Hindlimb muscle (tissue), 1 donor: Measurements from ENCODE around the gene SPEG. TPM values are rescaled to one million over a fixed set of nuclear protein-coding genes. Genes with fewer than 3 reads are reported as not detected.

Experiments used
- DNase-seq: peaks from one replicate; pipeline ENCODE4 v3.0.0-alpha.2; 2013
- polyA plus RNA-seq: library from polyadenylated mRNA; unstranded; fragments of 120-200 nt; gene quantifications from one replicate; pipeline ENCODE4 v1.2.1, GENCODE V29; 2013; ENCODE audit not compliant: insufficient read length

Gene SPEG
- polyA plus RNA-seq, 1 donor = 208 TPM

- DNase-seq = no peak
Measured at GRCh38 chr2:219425238-219426067, 9.2 kb upstream of the SPEG start.

- no peak for DNase-seq
Measured at GRCh38 chr2:219426068-219426443, 8.6 kb upstream of the SPEG start.

- no peak for DNase-seq
Measured at GRCh38 chr2:219426534-219427136, 8.0 kb upstream of the SPEG start.

- DNase-seq = no peak
Measured at GRCh38 chr2:219428469-219428868, 6.2 kb upstream of the SPEG start.

- DNase-seq = no peak
Measured at GRCh38 chr2:219429958-219430606, 4.6 kb upstream of the SPEG start.

GRCh38 chr2:219430633-219431615 is 3.7 kb upstream of the SPEG start:
- no peak for DNase-seq

GRCh38 chr2:219433666-219434467 is 776 bp upstream of the SPEG start:
- no peak for DNase-seq

GRCh38 chr2:219434468-219434717 is 250 bp upstream of the SPEG start:
- no peak for DNase-seq

GRCh38 chr2:219435701-219436100 is 1.1 kb downstream of the SPEG start:
- no peak for DNase-seq

- DNase-seq = no peak
Measured at GRCh38 chr2:219436491-219436890, 1.8 kb downstream of the SPEG start.

- no peak for DNase-seq
Measured at GRCh38 chr2:219437141-219437540, 2.5 kb downstream of the SPEG start.

- DNase-seq = no peak
Measured at GRCh38 chr2:219437690-219438206, 3.1 kb downstream of the SPEG start.

- DNase-seq = no peak
Measured at GRCh38 chr2:219438453-219438852, 3.8 kb downstream of the SPEG start.

- DNase-seq = no peak
Measured at GRCh38 chr2:219439506-219439905, 4.9 kb downstream of the SPEG start.

- DNase-seq = no peak
Measured at GRCh38 chr2:219440388-219441256, 6.0 kb downstream of the SPEG start.

GRCh38 chr2:219441451-219442255 is 7.0 kb downstream of the SPEG start:
- no peak for DNase-seq

- DNase-seq = no peak
Measured at GRCh38 chr2:219442256-219443015, 7.8 kb downstream of the SPEG start.

GRCh38 chr2:219443016-219443696 is 8.5 kb downstream of the SPEG start:
- no peak for DNase-seq

GRCh38 chr2:219443697-219444023 is 9.0 kb downstream of the SPEG start:
- DNase-seq = no peak
